HEK293 (cell line): ENCODE results near the gene DBN1.
A peak's percentile ranks its signal among the peaks of the same experiment; 100 is the strongest.

Experiments used
- ELK4 ChIP-seq: IDR thresholded peaks from 2 replicates; pipeline ENCODE4 v1.6.1; 2011; ENCODE audit warnings: mild to moderate bottlenecking, low read depth, low read length, borderline replicate concordance
- FEZF1 ChIP-seq: fragments of 450-650 bp; formaldehyde crosslinking; IDR thresholded peaks from 2 replicates; pipeline ENCODE4 v1.5.1; 2016; ENCODE audit warnings: missing biosample characterization, missing genetic modification characterization
- GLI2 ChIP-seq: fragments of 450-650 bp; formaldehyde crosslinking; IDR thresholded peaks from 2 replicates; pipeline ENCODE4; 2017; ENCODE audit warnings: missing biosample characterization, missing genetic modification characterization, low read depth, borderline replicate concordance
- GLI4 ChIP-seq: fragments of 450-650 bp; formaldehyde crosslinking; IDR thresholded peaks from 2 replicates; pipeline ENCODE4 v1.5.1; 2016; ENCODE audit warnings: missing biosample characterization, missing genetic modification characterization
- HIC1 ChIP-seq: fragments of 450-650 bp; formaldehyde crosslinking; IDR thresholded peaks from 2 replicates; pipeline ENCODE4 v1.5.1; 2016; ENCODE audit warnings: missing biosample characterization, missing genetic modification characterization
- HOXA7 ChIP-seq: sonication (generic); formaldehyde crosslinking; IDR thresholded peaks from 2 replicates; pipeline ENCODE4 v1.8.1; 2022; ENCODE audit warnings: missing genetic modification reagents, borderline replicate concordance
- HOXC10 ChIP-seq: sonication (generic); formaldehyde crosslinking; IDR thresholded peaks from 2 replicates; pipeline ENCODE4 v1.8.1; 2023; ENCODE audit warnings: mild to moderate bottlenecking, missing genetic modification reagents
- HOXD13 ChIP-seq: sonication (generic); formaldehyde crosslinking; IDR thresholded peaks from 2 replicates; pipeline ENCODE4 v1.8.0; 2022; ENCODE audit warnings: missing genetic modification reagents, borderline replicate concordance
- INSM2 ChIP-seq: fragments of 450-650 bp; formaldehyde crosslinking; IDR thresholded peaks from 2 replicates; pipeline ENCODE4 v1.5.1; 2016; ENCODE audit warnings: missing biosample characterization, missing genetic modification characterization
- PRDM4 ChIP-seq: fragments of 450-650 bp; formaldehyde crosslinking; IDR thresholded peaks from 2 replicates; pipeline ENCODE4 v1.5.1; 2017; ENCODE audit warnings: missing biosample characterization, missing genetic modification characterization
- SALL2 ChIP-seq: fragments of 450-650 bp; formaldehyde crosslinking; IDR thresholded peaks from 2 replicates; pipeline ENCODE4 v1.5.0; 2017; ENCODE audit warnings: missing biosample characterization, mild to moderate bottlenecking, missing genetic modification characterization, borderline replicate concordance
- YY2 ChIP-seq: fragments of 450-650 bp; formaldehyde crosslinking; IDR thresholded peaks from 2 replicates; pipeline ENCODE4 v1.5.1; 2016; ENCODE audit warnings: missing biosample characterization, missing genetic modification characterization
- ZBTB26 ChIP-seq: fragments of 450-650 bp; formaldehyde crosslinking; optimal IDR thresholded peaks from 2 replicates; pipeline ENCODE3; 2016; ENCODE audit warnings: missing biosample characterization, mild to moderate bottlenecking, missing genetic modification characterization
- ZEB2 ChIP-seq: fragments of 450-650 bp; formaldehyde crosslinking; IDR thresholded peaks from 2 replicates; pipeline ENCODE4 v1.5.1; 2016; ENCODE audit warnings: missing biosample characterization, missing genetic modification characterization
- ZNF114 ChIP-seq: fragments of 450-650 bp; formaldehyde crosslinking; IDR thresholded peaks from 2 replicates; pipeline ENCODE4 v1.5.0; 2017; ENCODE audit warnings: missing biosample characterization, missing genetic modification characterization
- ZNF121 ChIP-seq: fragments of 450-650 bp; formaldehyde crosslinking; IDR thresholded peaks from 2 replicates; pipeline ENCODE4 v1.5.1; 2016; ENCODE audit warnings: missing biosample characterization, missing genetic modification characterization
- ZNF138 ChIP-seq: fragments of 450-650 bp; formaldehyde crosslinking; IDR thresholded peaks from 2 replicates; pipeline ENCODE4 v1.5.1; 2016; ENCODE audit warnings: missing biosample characterization, missing genetic modification characterization, borderline replicate concordance
- ZNF175 ChIP-seq: fragments of 450-650 bp; formaldehyde crosslinking; IDR thresholded peaks from 2 replicates; pipeline ENCODE4 v1.5.1; 2016; ENCODE audit warnings: missing biosample characterization, missing genetic modification characterization
- ZNF23 ChIP-seq: fragments of 450-650 bp; formaldehyde crosslinking; IDR thresholded peaks from 2 replicates; pipeline ENCODE4 v1.5.1; 2016; ENCODE audit warnings: missing biosample characterization, missing genetic modification characterization, borderline replicate concordance
- ZNF239 ChIP-seq: fragments of 450-650 bp; formaldehyde crosslinking; IDR thresholded peaks from 2 replicates; pipeline ENCODE4 v1.5.1; 2016; ENCODE audit warnings: missing biosample characterization, missing genetic modification characterization
- ZNF24 ChIP-seq: fragments of 450-650 bp; formaldehyde crosslinking; IDR thresholded peaks from 2 replicates; pipeline ENCODE4 v1.5.1; 2016; ENCODE audit warnings: missing biosample characterization, missing genetic modification characterization
- ZNF394 ChIP-seq: fragments of 450-650 bp; formaldehyde crosslinking; IDR thresholded peaks from 2 replicates; pipeline ENCODE4 v1.5.1; 2016; ENCODE audit warnings: missing biosample characterization, missing genetic modification characterization, mild to moderate bottlenecking, moderate library complexity, borderline replicate concordance
- ZNF501 ChIP-seq: fragments of 450-650 bp; formaldehyde crosslinking; IDR thresholded peaks from 2 replicates; pipeline ENCODE4 v1.5.1; 2016; ENCODE audit warnings: missing biosample characterization, missing genetic modification characterization
- ZNF600 ChIP-seq: fragments of 450-650 bp; formaldehyde crosslinking; IDR thresholded peaks from 2 replicates; pipeline ENCODE4 v1.5.1; 2016; ENCODE audit warnings: missing biosample characterization, missing genetic modification characterization
- ZNF639 ChIP-seq: fragments of 450-650 bp; formaldehyde crosslinking; IDR thresholded peaks from 2 replicates; pipeline ENCODE4 v1.5.1; 2016; ENCODE audit warnings: missing biosample characterization, missing genetic modification characterization
- ZNF654 ChIP-seq: fragments of 450-650 bp; formaldehyde crosslinking; IDR thresholded peaks from 2 replicates; pipeline ENCODE4 v1.5.1; 2016; ENCODE audit warnings: low read depth, missing biosample characterization, missing genetic modification characterization
- ZNF670 ChIP-seq: fragments of 450-650 bp; formaldehyde crosslinking; IDR thresholded peaks from 2 replicates; pipeline ENCODE4 v1.5.1; 2016; ENCODE audit warnings: missing biosample characterization, missing genetic modification characterization, low read depth
- ZNF677 ChIP-seq: fragments of 450-650 bp; IDR thresholded peaks from 2 replicates; pipeline ENCODE4 v1.5.0; 2018; ENCODE audit warnings: missing biosample characterization, mild to moderate bottlenecking, missing genetic modification characterization, moderate library complexity
- ZNF747 ChIP-seq: fragments of 450-650 bp; formaldehyde crosslinking; IDR thresholded peaks from 2 replicates; pipeline ENCODE4 v1.5.1; 2016; ENCODE audit warnings: missing biosample characterization, missing genetic modification characterization
- ZNF76 ChIP-seq: fragments of 450-650 bp; formaldehyde crosslinking; IDR thresholded peaks from 2 replicates; pipeline ENCODE4; 2016; ENCODE audit warnings: low read depth, missing biosample characterization, missing genetic modification characterization, borderline replicate concordance
- ZNF777 ChIP-seq: fragments of 450-650 bp; formaldehyde crosslinking; IDR thresholded peaks from 2 replicates; pipeline ENCODE4 v1.5.1; 2017; ENCODE audit warnings: missing biosample characterization, missing genetic modification characterization, borderline replicate concordance

DBN1 gene

GRCh38 chr5:177455036-177455660 is 18.3 kb downstream of the DBN1 start (continued):
- peak; percentile 66; the same call in 1 of the 2 replicates for TF ChIP-seq HIC1
- no peak for TF ChIP-seq ZNF654
- no peak for TF ChIP-seq ZNF677 (tag by site-specific recombination)
- TF ChIP-seq GLI2 (tag by site-specific recombination): no peak
- no peak for TF ChIP-seq ZNF639 (tag by site-specific recombination)
- peak; percentile 82; the same call in 1 of the 2 replicates for TF ChIP-seq ELK4
- TF ChIP-seq ZNF670 (tag by site-specific recombination): no peak
- TF ChIP-seq ZNF501 (tag by site-specific recombination): no peak
- TF ChIP-seq ZBTB26 (tag by site-specific recombination): peak; percentile 95
- no peak for TF ChIP-seq GLI4
- no peak for TF ChIP-seq ZNF121 (tag by site-specific recombination)
- no peak for TF ChIP-seq ZNF239 (tag by site-specific recombination)
- peak; percentile 36; the same call in 1 of the 2 replicates for TF ChIP-seq ZNF76 (tag by site-specific recombination)
- TF ChIP-seq SALL2 (tag by site-specific recombination): no peak
- TF ChIP-seq ZNF600 (tag by site-specific recombination): no peak
- peak; percentile 94 for TF ChIP-seq ZNF777
- TF ChIP-seq ZNF175 (tag by site-specific recombination): no peak
- TF ChIP-seq ZNF24 (tag by site-specific recombination): no peak
- TF ChIP-seq HOXC10 (CRISPR knock-in tag): no peak
- no peak for TF ChIP-seq HOXD13
- TF ChIP-seq INSM2 (tag by site-specific recombination): no peak
- TF ChIP-seq ZNF138: no peak
- peak; percentile 98 for TF ChIP-seq ZEB2 (tag by site-specific recombination)
- no peak for TF ChIP-seq ZNF394 (tag by site-specific recombination)
- TF ChIP-seq FEZF1: no peak
- TF ChIP-seq ZNF747 (tag by site-specific recombination): no peak
- no peak for TF ChIP-seq HOXA7 (CRISPR knock-in tag)
- no peak for TF ChIP-seq YY2
- no peak for TF ChIP-seq ZNF23
- no peak for TF ChIP-seq ZNF114
- TF ChIP-seq PRDM4: no peak
